ENCODE measurements around the gene AP2A2. TPM values are rescaled to one million over a fixed set of nuclear protein-coding genes. Genes with fewer than 3 reads are reported as not detected.

AP2A2 gene
- polyA plus RNA-seq, 1 experiment: 76.5 TPM

DNA sequence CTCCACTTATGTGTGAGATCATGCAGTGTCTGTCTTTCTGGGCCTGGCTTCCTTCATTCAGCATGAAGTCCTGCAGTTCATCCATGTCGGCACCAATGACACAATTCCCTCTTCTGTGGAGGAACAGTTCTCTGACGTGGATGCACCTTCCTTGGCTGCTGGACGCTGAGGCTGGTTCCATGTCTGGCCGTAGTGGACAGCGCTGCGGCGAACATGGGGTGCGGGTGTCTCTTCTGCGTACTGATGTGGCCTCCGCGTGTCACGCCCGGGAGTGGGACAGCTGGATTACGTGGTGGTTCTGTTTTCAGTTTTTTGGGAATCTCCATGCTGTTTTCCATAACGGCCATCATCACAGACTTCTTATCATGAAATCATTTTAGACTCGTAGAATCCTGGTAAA is 132.1 kb downstream of the AP2A2 start:
- POLR2A ChIA-PET: no interaction called here
- CTCF ChIA-PET: no interaction called here

DNA sequence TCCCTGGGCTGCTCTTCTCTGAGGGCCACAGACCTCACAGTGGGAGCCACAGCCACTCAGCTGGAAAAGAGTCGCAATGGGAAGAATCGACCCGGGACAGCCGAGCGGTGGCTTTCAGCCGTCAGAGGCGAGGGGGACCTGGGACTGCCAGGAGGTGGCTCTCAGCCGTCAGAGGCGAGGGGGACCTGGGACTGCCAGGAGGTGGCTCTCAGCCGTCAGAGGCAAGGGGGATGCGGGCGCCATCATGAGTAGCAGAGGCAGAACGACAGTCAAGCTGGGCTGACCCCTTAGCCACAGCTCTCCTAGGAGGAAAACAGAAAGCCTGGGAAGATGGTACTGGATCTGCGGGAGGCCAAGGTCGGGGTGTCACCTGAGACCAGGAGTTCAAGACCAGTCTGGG is 134.1 kb downstream of the AP2A2 start:
- H3K27me3 ChIP-seq (ENCODE audit: control insufficient read depth, insufficient read depth, low read length): no peaks in the 10 kb centered on the region
- no peak for DNase-seq (ENCODE audit: low read depth)
- TF ChIP-seq, protein P1, sequence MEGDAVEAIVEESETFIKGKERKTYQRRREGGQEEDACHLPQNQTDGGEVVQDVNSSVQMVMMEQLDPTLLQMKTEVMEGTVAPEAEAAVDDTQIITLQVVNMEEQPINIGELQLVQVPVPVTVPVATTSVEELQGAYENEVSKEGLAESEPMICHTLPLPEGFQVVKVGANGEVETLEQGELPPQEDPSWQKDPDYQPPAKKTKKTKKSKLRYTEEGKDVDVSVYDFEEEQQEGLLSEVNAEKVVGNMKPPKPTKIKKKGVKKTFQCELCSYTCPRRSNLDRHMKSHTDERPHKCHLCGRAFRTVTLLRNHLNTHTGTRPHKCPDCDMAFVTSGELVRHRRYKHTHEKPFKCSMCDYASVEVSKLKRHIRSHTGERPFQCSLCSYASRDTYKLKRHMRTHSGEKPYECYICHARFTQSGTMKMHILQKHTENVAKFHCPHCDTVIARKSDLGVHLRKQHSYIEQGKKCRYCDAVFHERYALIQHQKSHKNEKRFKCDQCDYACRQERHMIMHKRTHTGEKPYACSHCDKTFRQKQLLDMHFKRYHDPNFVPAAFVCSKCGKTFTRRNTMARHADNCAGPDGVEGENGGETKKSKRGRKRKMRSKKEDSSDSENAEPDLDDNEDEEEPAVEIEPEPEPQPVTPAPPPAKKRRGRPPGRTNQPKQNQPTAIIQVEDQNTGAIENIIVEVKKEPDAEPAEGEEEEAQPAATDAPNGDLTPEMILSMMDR (IDR thresholded peaks at IDR 0.05; ENCODE audit: insufficient read depth, low read depth, low read length): no peak
- no peak overlapping the region for H3K4me3 ChIP-seq (ENCODE audit: low read depth, low read length)
- no peaks in the 10 kb centered on the region for H3K36me3 ChIP-seq (ENCODE audit: control insufficient read depth, insufficient read depth, low read length)
- CTCF ChIA-PET: interaction anchor here (3.4 kb wide), 1 partner anchor 9 kb away, joined by 16 read pairs; no protein-coding TSS in a partner anchor
- POLR2A ChIA-PET: no interaction called here

More for the DNA sequence above, 132.1 kb downstream of the AP2A2 start:
- H3K27me3 ChIP-seq (ENCODE audit: control insufficient read depth, insufficient read depth, low read length): no peaks in the 10 kb centered on the region
- TF ChIP-seq, protein P1 (IDR thresholded peaks at IDR 0.05; ENCODE audit: insufficient read depth, low read depth, low read length): no peak
- DNase-seq (ENCODE audit: low read depth): no peak
- no peak overlapping the region for H3K4me3 ChIP-seq (ENCODE audit: low read depth, low read length)
- H3K36me3 ChIP-seq (ENCODE audit: control insufficient read depth, insufficient read depth, low read length): no peaks in the 10 kb centered on the region

DNA sequence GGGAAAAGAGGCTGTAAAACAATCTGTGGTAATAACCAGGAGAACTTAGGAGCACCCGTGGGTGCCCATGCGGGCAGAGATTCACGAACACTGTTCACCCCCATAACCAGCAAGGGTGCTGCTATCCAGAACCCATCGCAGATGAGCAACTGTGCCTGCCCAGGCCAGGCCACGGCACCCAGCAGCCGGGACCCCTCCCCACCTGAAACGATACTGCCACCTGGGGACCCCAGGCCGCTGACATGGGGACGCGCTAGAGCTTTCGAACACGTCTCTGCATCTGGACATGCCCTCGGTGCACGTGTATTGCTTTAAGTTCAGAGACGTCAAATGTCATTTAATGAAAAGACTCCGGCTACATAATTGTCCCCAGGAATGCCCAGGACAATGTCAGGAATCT is 134.7 kb downstream of the AP2A2 start:
- Histone ChIP-seq H3K4me3 (ENCODE audit: low read depth, low read length) (no peak overlapping the region), H3K36me3 (ENCODE audit: control insufficient read depth, insufficient read depth, low read length) (no peaks in the 10 kb centered on the region), H3K27me3 (ENCODE audit: control insufficient read depth, insufficient read depth, low read length) (no peaks in the 10 kb centered on the region)
- TF ChIP-seq, protein P1 (IDR thresholded peaks at IDR 0.05; ENCODE audit: insufficient read depth, low read depth, low read length): no peak
- CTCF ChIA-PET: interaction anchor here (3.4 kb wide), 1 partner anchor 9 kb away, joined by 16 read pairs; no protein-coding TSS in a partner anchor
- POLR2A ChIA-PET: no interaction called here
- DNase-seq (ENCODE audit: low read depth): no peak

DNA sequence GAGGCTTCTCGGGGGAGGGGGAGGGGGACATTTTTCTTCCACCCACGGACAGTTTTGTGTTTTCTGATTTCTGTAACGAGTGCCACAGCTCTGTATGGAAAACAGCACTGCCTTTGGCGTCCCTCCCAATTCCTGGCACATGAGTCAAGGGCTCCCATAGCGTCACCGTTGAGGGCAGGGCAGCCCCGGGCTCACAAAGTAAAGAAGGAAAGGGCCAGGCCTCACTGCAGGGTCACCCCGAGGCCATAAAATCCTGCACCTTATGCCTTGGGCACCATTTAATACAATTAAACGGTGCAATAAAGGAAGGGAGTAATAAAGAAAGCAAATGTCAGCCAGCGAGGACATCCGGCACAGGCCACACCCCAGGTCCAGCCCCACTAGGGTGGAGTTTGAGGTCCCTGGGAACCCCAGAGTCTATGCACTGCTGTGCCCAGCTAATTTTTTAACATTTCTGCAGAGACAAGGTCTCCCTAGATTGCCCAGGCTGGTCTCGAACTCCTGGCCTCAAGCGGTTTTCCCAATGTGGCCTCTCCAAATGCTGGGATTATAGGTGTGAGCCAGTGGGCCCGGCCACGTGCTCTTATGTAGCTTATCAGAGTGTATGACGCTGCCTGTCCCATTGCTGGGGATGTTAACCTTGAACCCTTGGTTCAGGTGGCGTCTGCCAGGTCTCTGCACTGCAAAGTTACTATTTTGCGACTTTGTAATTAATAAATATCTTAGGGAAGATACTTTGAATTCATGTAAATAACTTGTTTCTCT is 135.4 kb downstream of the AP2A2 start:
- peak; percentile 65 for DNase-seq (ENCODE audit: low read depth)
- POLR2A ChIA-PET: interaction anchor here (0.5 kb wide), 1 partner anchor 15 kb away, joined by 4 read pairs; no protein-coding TSS in a partner anchor
- H3K27me3 ChIP-seq (ENCODE audit: control insufficient read depth, insufficient read depth, low read length): no peaks in the 10 kb centered on the region
- TF ChIP-seq, protein P1 (IDR thresholded peaks at IDR 0.05; ENCODE audit: insufficient read depth, low read depth, low read length): no peak
- CTCF ChIA-PET: interaction anchor here (0.5 to 3.4 kb wide), 2 partner anchors 10 to 454 kb away, joined by 3 to 16 read pairs; no protein-coding TSS in a partner anchor
- no peaks in the 10 kb centered on the region for H3K36me3 ChIP-seq (ENCODE audit: control insufficient read depth, insufficient read depth, low read length)
- no peak overlapping the region for H3K4me3 ChIP-seq (ENCODE audit: low read depth, low read length)

Small RNAs within 50 kb of the gene (small RNA-seq; reads per million reads assigned to genes)
- gene RNU6-1025P (ENCODE audit: insufficient read length, low read depth, low replicate concordance): not detected

Other genes with a start within 250 kb of the AP2A2 start
- gene DEAF1, start 230.6 kb upstream of the AP2A2 start, polyA plus RNA-seq (2011; rRNA removed): 18.5 and 27.7 TPM in 2 replicates
- 19.5 and 21.7 TPM in 2 replicates for gene TMEM80, start 230.1 kb upstream of the AP2A2 start, polyA plus RNA-seq (2011; rRNA removed)
- gene EPS8L2, start 219.6 kb upstream of the AP2A2 start, polyA plus RNA-seq (2011; rRNA removed): 27.6 and 44.4 TPM in 2 replicates
- 209 and 278 TPM in 2 replicates for gene TALDO1, start 178.4 kb upstream of the AP2A2 start, polyA plus RNA-seq (2011; rRNA removed)
- 14.5 and 37.9 TPM in 2 replicates for gene GATD1, start 148.4 kb upstream of the AP2A2 start, polyA plus RNA-seq (2011; rRNA removed)
- gene CEND1, start 135.8 kb upstream of the AP2A2 start, polyA plus RNA-seq (2011; rRNA removed): 0.23 and 0.25 TPM in 2 replicates
- gene SLC25A22, start 127.6 kb upstream of the AP2A2 start, polyA plus RNA-seq (2011; rRNA removed): 12.4 and 25.5 TPM in 2 replicates
- 6.8 and 11.2 TPM in 2 replicates for gene PIDD1, start 120.6 kb upstream of the AP2A2 start, polyA plus RNA-seq (2011; rRNA removed)
- gene RPLP2, start 115.9 kb upstream of the AP2A2 start, polyA plus RNA-seq (2011; rRNA removed): 1,103 and 1,199 TPM in 2 replicates
- 32.0 and 53.1 TPM in 2 replicates for gene PNPLA2, start 107.0 kb upstream of the AP2A2 start, polyA plus RNA-seq (2011; rRNA removed)
- 0.16 and 0.18 TPM in 2 replicates for gene CRACR2B, start 98.0 kb upstream of the AP2A2 start, polyA plus RNA-seq (2011; rRNA removed)
- gene CD151, start 92.9 kb upstream of the AP2A2 start, polyA plus RNA-seq (2011; rRNA removed): 1,448 and 2,262 TPM in 2 replicates
- gene POLR2L, start 83.3 kb upstream of the AP2A2 start, polyA plus RNA-seq (2011; rRNA removed): 308 and 734 TPM in 2 replicates
- gene TSPAN4, start 83.0 kb upstream of the AP2A2 start, polyA plus RNA-seq (2011; rRNA removed): 145 and 295 TPM in 2 replicates
- 122 and 178 TPM in 2 replicates for gene CHID1, start 15.1 kb upstream of the AP2A2 start, polyA plus RNA-seq (2011; rRNA removed)
- not detected in 2 replicates for gene MUC6, start 110.8 kb downstream of the AP2A2 start, polyA plus RNA-seq (2011; rRNA removed)
- gene MUC2, start 149.0 kb downstream of the AP2A2 start, polyA plus RNA-seq (2011; rRNA removed): not detected in 2 replicates
- gene MUC5AC, start 232.1 kb downstream of the AP2A2 start, polyA plus RNA-seq (2011; rRNA removed): not detected in 2 replicates

Data from BJ (cell line).